GM21619 (cell line): ENCODE data around the gene SCRG1.
A peak's percentile ranks its signal among the peaks of the same experiment; 100 is the strongest.

Experiments used
- ATAC-seq: cut with Tn5 transposase; IDR thresholded peaks from one replicate; pipeline ENCODE4 v1.9.1; 2021; ENCODE audit not compliant: unreplicated experiment

SCRG1 gene

GRCh38 chr4:173365359-173365996 is 33.4 kb downstream of the SCRG1 start:
- ATAC-seq = no peak

GRCh38 chr4:173362666-173363065 is 36.2 kb downstream of the SCRG1 start:
- no peak for ATAC-seq

- no peak for ATAC-seq
Measured at GRCh38 chr4:173360587-173361221, 38.2 kb downstream of the SCRG1 start.

GRCh38 chr4:173357939-173358338 is 41.0 kb downstream of the SCRG1 start:
- ATAC-seq = no peak

- no peak for ATAC-seq
Measured at GRCh38 chr4:173347467-173347866, 51.4 kb downstream of the SCRG1 start.

- ATAC-seq = no peak
Measured at GRCh38 chr4:173346074-173346473, 52.8 kb downstream of the SCRG1 start.

- ATAC-seq = no peak
Measured at GRCh38 chr4:173345648-173346047, 53.3 kb downstream of the SCRG1 start.

GRCh38 chr4:173343832-173344397 is 55.0 kb downstream of the SCRG1 start:
- ATAC-seq = no peak

GRCh38 chr4:173337463-173337862 is 61.5 kb downstream of the SCRG1 start:
- no peak for ATAC-seq

- ATAC-seq = peak; percentile 38
Measured at GRCh38 chr4:173334891-173335752, 63.8 kb downstream of the SCRG1 start.
